Measurements from ENCODE around the gene TGFA.

TGFA gene

DNA sequence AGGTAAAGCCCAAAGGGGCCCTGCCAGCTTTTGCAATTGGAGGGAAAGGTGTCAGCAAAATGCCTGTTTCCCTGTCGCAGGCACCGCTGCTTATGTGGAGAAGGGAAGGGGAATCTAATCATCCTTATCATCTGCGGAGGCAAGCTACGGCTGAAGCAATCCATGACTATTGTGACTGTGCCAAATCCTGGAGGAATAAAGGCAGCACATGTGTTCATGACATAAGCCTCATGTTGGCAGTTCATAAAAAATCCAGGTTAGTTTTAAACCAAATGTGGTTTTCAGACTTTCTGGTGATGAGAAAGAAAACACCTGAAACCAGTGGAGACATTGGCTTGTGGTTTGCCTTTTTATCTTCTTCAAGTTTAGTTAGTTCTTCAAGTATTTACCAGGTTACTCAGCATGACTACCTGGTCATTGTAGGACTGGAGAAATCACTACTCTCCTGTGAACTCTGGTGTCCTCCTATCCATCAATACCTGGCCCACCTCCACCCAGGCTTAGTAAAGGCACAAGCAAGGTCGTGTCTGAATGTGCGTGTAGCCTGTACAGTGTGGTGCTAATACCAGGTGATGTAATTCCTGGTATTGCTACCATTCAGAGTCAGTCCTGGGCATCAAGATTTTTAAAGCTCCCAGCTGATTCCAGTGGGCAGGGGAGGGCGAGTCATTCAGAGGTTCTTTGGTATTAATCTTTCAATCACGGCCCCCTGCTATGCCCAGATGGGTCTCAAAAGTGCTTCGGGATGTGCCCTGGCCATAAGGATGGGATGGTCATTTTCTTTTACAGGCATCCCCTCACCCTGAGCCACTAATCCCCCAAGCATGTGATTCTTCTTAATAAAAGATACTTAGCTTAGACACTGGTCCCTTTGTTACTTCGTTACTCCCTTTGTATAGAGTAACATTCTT is 96.8 kb downstream of the TGFA start:
- Histone ChIP-seq H3K27me3 (ENCODE audit: insufficient read depth, low read length, poor library complexity, severe bottlenecking) (no peaks in the 10 kb centered on the region), H3K9me2 (replicated peaks; ENCODE audit: low read depth, low read length) (no peaks in the 10 kb centered on the region), H3F3A (ENCODE audit: low read depth) (no peaks in the 10 kb centered on the region), H3K4me2 (ENCODE audit: low read depth, low read length, poor library complexity, severe bottlenecking) (no peak overlapping the region), H3K79me2 (ENCODE audit: insufficient read depth, low read length) (no peaks in the 10 kb centered on the region), H2AFZ (ENCODE audit: low read length) (no peak overlapping the region), H4K20me1 (ENCODE audit: insufficient read depth, low read length, poor library complexity, severe bottlenecking) (no peaks in the 10 kb centered on the region), H3K36me3 (ENCODE audit: insufficient read depth, low read length) (peaks cover 25% of the 10 kb centered on the region; the same call in 1 of the 2 replicates), H3K9me3 (ENCODE audit: insufficient read depth, low read depth, low read length) (no peaks in the 10 kb centered on the region), H3K4me3 (ENCODE audit: low read length, poor library complexity, severe bottlenecking) (no peak overlapping the region), H3K4me1 (ENCODE audit: insufficient read depth, low read length, poor library complexity, severe bottlenecking) (no peaks in the 10 kb centered on the region), H3K9ac (ENCODE audit: low read depth, low read length, poor library complexity, severe bottlenecking) (no peak overlapping the region)
- no peak for TF ChIP-seq EZH2phosphoT487 (IDR thresholded peaks at IDR 0.05; ENCODE audit: borderline replicate concordance)
- TF ChIP-seq, protein P1, sequence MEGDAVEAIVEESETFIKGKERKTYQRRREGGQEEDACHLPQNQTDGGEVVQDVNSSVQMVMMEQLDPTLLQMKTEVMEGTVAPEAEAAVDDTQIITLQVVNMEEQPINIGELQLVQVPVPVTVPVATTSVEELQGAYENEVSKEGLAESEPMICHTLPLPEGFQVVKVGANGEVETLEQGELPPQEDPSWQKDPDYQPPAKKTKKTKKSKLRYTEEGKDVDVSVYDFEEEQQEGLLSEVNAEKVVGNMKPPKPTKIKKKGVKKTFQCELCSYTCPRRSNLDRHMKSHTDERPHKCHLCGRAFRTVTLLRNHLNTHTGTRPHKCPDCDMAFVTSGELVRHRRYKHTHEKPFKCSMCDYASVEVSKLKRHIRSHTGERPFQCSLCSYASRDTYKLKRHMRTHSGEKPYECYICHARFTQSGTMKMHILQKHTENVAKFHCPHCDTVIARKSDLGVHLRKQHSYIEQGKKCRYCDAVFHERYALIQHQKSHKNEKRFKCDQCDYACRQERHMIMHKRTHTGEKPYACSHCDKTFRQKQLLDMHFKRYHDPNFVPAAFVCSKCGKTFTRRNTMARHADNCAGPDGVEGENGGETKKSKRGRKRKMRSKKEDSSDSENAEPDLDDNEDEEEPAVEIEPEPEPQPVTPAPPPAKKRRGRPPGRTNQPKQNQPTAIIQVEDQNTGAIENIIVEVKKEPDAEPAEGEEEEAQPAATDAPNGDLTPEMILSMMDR (conservative IDR thresholded peaks at IDR 0.05; ENCODE audit: low read length) = no peak

DNA sequence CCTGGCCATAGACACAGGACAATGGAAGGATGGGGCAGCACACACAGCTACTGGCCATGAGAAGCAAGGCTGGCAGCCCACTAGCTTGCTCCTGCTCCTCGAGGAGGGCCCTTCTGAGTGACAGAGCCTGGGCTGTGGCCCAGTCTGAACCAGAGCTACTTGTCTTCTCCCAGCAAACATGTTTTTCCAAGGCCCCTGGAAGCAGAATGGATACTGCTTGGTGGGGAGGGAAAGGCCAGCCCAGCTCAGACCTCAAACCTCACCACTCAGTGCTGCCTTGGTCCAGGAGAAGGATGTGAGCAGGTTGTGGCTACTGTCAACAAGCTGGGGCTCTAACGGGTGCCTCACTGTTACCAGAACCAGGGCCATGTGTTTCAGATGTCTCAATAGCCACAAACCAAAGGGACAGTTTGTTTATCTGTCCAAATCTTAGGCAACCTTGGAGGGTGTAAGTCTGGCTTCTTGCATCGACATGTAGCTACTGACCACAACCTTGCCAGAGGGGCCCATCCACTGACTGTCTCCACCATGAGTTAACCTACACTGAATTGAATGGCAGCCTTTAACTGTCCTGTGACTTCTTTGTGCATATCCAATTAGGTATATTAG is 98.6 kb downstream of the TGFA start:
- H3F3A ChIP-seq (ENCODE audit: low read depth) = no peaks in the 10 kb centered on the region
- no peaks in the 10 kb centered on the region for H3K9me3 ChIP-seq (ENCODE audit: insufficient read depth, low read depth, low read length)
- TF ChIP-seq, protein P1 (conservative IDR thresholded peaks at IDR 0.05; ENCODE audit: low read length) = no peak
- TF ChIP-seq EZH2phosphoT487 (IDR thresholded peaks at IDR 0.05; ENCODE audit: borderline replicate concordance) = no peak
- no peak overlapping the region for H3K4me3 ChIP-seq (ENCODE audit: low read length, poor library complexity, severe bottlenecking)
- H3K4me2 ChIP-seq (ENCODE audit: low read depth, low read length, poor library complexity, severe bottlenecking) = no peak overlapping the region
- peaks cover 36% of the 10 kb centered on the region; the same call in 1 of the 2 replicates for H3K36me3 ChIP-seq (ENCODE audit: insufficient read depth, low read length)
- no peaks in the 10 kb centered on the region for H3K79me2 ChIP-seq (ENCODE audit: insufficient read depth, low read length)
- H2AFZ ChIP-seq (ENCODE audit: low read length) = no peak overlapping the region
- no peaks in the 10 kb centered on the region for H3K9me2 ChIP-seq (replicated peaks; ENCODE audit: low read depth, low read length)
- H3K9ac ChIP-seq (ENCODE audit: low read depth, low read length, poor library complexity, severe bottlenecking) = no peak overlapping the region
- H3K27me3 ChIP-seq (ENCODE audit: insufficient read depth, low read length, poor library complexity, severe bottlenecking) = no peaks in the 10 kb centered on the region
- H4K20me1 ChIP-seq (ENCODE audit: insufficient read depth, low read length, poor library complexity, severe bottlenecking) = no peaks in the 10 kb centered on the region
- H3K4me1 ChIP-seq (ENCODE audit: insufficient read depth, low read length, poor library complexity, severe bottlenecking) = no peaks in the 10 kb centered on the region

DNA sequence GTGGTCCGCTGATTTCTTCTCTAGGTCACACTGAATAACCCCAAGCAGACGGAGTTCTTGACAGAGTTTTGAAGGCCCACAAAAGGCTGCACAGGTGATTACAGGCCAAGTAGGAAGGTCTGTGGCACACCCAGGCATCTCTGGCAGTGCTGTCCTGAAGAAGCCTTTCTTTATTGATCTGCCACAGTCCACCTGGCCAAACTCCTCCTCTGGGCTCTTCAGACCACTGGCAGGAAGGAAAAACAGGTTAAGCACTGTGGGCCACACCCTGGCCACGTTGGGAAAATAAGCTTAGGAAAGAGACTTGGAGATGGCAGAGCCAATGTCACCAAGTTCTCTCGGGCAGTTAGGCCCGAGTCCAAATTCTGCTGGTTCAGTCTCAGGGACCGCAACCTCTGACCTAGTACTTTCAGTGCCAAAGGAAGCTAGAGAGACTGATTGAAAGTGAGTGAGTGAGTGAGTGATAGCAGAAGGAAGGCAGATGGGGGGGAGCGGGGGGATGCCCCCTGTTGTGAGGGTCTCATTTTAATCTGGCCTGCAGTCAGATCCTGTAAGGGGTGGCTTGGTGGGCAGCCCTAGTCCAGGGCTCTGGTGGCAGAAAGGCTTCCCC is 102.9 kb downstream of the TGFA start:
- no peaks in the 10 kb centered on the region for H3K9me2 ChIP-seq (replicated peaks; ENCODE audit: low read depth, low read length)
- H3K36me3 ChIP-seq (ENCODE audit: insufficient read depth, low read length) = peaks cover 38% of the 10 kb centered on the region; the same call in 1 of the 2 replicates
- H3K27me3 ChIP-seq (ENCODE audit: insufficient read depth, low read length, poor library complexity, severe bottlenecking) = no peaks in the 10 kb centered on the region
- no peak overlapping the region for H3K9ac ChIP-seq (ENCODE audit: low read depth, low read length, poor library complexity, severe bottlenecking)
- H4K20me1 ChIP-seq (ENCODE audit: insufficient read depth, low read length, poor library complexity, severe bottlenecking) = no peaks in the 10 kb centered on the region
- no peaks in the 10 kb centered on the region for H3F3A ChIP-seq (ENCODE audit: low read depth)
- TF ChIP-seq EZH2phosphoT487 (IDR thresholded peaks at IDR 0.05; ENCODE audit: borderline replicate concordance) = no peak
- TF ChIP-seq, protein P1 (conservative IDR thresholded peaks at IDR 0.05; ENCODE audit: low read length) = no peak
- no peaks in the 10 kb centered on the region for H3K79me2 ChIP-seq (ENCODE audit: insufficient read depth, low read length)
- no peaks in the 10 kb centered on the region for H3K9me3 ChIP-seq (ENCODE audit: insufficient read depth, low read depth, low read length)
- no peak overlapping the region for H3K4me3 ChIP-seq (ENCODE audit: low read length, poor library complexity, severe bottlenecking)
- no peak overlapping the region for H2AFZ ChIP-seq (ENCODE audit: low read length)
- no peak overlapping the region for H3K4me2 ChIP-seq (ENCODE audit: low read depth, low read length, poor library complexity, severe bottlenecking)
- no peaks in the 10 kb centered on the region for H3K4me1 ChIP-seq (ENCODE audit: insufficient read depth, low read length, poor library complexity, severe bottlenecking)
